GM12873 (cell line): Measurements from ENCODE around the gene FBF1.

ENCODE experiments used
- TF ChIP-seq, protein P1 (sequence below): IDR thresholded peaks from 2 replicates; pipeline ENCODE4 v1.5.1; 2012; ENCODE audit warnings: low read depth, mild to moderate bottlenecking, moderate library complexity, low read length, control low read depth; ENCODE audit not compliant: insufficient read depth; ENCODE audit errors: missing control alignments

FBF1 gene

GRCh38 chr17:75941442-75941819, 589 bp upstream of the FBF1 start:
- TF ChIP-seq, protein P1, sequence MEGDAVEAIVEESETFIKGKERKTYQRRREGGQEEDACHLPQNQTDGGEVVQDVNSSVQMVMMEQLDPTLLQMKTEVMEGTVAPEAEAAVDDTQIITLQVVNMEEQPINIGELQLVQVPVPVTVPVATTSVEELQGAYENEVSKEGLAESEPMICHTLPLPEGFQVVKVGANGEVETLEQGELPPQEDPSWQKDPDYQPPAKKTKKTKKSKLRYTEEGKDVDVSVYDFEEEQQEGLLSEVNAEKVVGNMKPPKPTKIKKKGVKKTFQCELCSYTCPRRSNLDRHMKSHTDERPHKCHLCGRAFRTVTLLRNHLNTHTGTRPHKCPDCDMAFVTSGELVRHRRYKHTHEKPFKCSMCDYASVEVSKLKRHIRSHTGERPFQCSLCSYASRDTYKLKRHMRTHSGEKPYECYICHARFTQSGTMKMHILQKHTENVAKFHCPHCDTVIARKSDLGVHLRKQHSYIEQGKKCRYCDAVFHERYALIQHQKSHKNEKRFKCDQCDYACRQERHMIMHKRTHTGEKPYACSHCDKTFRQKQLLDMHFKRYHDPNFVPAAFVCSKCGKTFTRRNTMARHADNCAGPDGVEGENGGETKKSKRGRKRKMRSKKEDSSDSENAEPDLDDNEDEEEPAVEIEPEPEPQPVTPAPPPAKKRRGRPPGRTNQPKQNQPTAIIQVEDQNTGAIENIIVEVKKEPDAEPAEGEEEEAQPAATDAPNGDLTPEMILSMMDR: no peak

DNA sequence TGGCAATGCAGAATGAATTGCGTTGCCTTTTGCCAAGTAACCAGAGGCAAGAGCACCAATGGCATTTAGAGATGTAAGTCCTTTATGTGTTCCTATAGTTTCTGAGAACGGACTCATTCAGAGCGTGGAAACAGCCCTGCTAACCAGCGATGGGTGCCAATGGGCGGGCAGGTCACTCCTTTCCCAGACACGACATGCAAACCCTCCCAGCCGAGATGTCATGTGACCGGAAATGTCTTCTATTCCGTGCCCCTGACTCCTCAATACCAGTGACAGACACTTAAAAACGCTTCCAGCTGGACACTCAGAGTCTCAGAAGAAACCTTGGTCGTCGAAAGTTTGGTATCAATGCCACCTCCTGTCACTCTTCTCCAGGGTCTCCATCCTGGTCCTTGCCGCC, 3.2 kb downstream of the FBF1 start:
- TF ChIP-seq, protein P1: no peak

- TF ChIP-seq, protein P1: no peak
These were observed 7.0 kb downstream of the FBF1 start for GRCh38 chr17:75933808-75934207.

GRCh38 chr17:75932852-75933251, 8.0 kb downstream of the FBF1 start:
- TF ChIP-seq, protein P1: no peak

DNA sequence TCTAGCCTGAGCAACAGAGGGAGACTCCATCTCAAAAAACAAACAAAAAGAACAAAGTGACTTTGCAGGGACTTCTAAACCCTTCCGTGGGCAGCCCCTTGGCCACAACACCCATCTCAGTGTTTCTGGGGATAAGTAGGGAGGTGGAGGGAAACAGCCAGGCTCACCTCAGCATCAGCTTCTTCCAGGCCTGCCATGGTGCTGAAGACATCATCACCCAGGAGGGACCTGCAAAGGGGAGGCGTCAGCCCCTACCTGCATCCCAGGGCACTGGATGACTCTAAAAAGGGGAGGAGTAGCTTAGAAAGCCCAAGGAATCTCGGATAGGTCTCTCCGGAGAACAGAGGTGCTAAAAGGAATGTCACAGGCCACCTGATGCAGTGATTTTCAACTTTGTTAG, 9.8 kb downstream of the FBF1 start:
- TF ChIP-seq, protein P1: no peak

DNA sequence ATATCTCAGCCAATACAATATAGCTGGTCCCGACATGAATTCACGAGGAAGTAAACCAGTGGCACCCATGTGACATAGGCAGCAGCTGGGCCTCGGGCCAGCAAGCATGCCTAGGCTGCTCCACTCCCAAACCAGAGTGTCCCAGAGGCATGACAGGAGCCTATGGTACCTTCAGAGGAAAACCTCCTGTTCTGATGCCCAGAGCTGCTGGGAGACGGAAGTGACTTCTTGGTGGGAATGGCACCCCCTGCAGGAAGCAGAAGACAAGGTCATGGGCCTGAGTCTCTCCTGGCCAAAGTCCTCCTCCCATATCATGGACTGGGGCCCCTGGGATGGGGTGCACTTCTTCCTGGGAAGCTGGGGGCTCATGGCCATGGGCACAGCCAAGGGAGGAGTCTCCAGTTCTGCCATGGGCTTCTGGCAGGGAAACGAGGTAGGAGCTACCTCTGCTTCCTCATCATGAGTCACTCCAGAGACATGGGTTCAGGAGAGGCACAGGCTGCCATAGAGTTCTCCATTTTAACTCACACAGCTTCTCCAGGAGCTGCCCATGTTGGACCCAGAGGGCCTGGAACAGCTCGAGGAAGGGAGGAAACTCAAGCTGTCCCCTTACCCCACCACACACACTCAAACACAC, 13.4 kb downstream of the FBF1 start:
- TF ChIP-seq, protein P1: peak; percentile 71

DNA sequence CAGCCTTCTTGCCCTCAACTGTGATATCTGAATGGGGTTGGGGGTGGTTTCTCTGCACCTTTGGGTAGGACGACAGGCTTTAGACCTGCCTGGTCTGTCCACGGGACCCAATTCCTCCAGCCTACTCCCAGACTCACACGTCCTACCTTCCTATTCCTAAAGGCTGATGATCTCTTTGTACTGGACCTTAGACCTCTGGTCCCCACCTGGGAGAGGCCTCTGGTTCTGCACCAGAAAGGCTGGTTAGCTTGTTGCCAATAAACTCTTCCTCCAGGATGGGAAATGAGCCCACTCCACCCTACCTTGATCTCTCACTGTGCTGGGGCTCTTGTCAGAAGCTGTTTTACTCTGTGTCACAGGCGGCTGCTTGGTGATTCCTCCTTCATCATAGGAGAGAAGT, 14.4 kb downstream of the FBF1 start:
- TF ChIP-seq, protein P1: no peak
